Measurements from ENCODE around the gene CAPZB.

Gene CAPZB

DNA sequence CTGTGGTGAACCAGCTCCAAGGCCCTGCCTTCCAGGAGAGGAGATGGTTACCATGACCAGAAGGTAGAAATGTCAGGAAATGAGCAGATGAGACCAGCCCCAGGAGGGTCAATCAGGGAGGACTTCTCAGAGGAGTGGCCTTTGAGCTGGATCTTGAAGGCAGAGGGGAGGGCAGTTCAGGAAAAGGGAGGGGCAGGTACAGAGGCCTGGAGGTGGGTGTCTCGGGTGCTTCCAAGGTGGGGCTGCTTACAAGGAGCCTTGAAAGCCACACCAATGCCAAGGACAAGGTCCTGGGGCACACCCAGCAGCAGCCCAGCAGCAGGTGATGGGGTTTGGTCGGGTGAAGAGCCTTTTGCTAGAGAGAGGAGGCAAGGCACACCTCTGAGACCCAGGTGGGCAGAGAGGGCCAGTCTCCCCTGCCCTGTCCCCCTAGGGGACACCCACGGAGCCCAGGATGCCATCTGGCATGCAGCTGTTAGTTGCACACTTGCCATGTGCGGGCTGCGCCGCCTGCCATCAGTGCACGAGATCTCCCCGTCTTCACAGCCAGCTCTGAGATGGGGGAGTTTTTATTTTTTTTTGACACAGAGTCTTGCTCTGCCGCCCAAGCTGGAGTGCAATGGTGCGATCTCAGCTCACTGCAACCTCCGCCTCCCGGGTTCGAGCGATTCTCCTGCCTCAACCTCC lies 154.7 kb downstream of the CAPZB start:
- Histone ChIP-seq H3K27ac (replicated peaks) (no peak overlapping the region), H3K27me3 (ENCODE audit: insufficient read depth, poor library complexity, severe bottlenecking) (no peaks in the 10 kb centered on the region), H3K4me3 (replicated peaks; ENCODE audit: insufficient read depth, low read length) (no peak overlapping the region)
- DNase-seq (ENCODE audit: low read depth in 1 of 2, low spot score in 1 of 2): no peak
- TF ChIP-seq, protein P1, sequence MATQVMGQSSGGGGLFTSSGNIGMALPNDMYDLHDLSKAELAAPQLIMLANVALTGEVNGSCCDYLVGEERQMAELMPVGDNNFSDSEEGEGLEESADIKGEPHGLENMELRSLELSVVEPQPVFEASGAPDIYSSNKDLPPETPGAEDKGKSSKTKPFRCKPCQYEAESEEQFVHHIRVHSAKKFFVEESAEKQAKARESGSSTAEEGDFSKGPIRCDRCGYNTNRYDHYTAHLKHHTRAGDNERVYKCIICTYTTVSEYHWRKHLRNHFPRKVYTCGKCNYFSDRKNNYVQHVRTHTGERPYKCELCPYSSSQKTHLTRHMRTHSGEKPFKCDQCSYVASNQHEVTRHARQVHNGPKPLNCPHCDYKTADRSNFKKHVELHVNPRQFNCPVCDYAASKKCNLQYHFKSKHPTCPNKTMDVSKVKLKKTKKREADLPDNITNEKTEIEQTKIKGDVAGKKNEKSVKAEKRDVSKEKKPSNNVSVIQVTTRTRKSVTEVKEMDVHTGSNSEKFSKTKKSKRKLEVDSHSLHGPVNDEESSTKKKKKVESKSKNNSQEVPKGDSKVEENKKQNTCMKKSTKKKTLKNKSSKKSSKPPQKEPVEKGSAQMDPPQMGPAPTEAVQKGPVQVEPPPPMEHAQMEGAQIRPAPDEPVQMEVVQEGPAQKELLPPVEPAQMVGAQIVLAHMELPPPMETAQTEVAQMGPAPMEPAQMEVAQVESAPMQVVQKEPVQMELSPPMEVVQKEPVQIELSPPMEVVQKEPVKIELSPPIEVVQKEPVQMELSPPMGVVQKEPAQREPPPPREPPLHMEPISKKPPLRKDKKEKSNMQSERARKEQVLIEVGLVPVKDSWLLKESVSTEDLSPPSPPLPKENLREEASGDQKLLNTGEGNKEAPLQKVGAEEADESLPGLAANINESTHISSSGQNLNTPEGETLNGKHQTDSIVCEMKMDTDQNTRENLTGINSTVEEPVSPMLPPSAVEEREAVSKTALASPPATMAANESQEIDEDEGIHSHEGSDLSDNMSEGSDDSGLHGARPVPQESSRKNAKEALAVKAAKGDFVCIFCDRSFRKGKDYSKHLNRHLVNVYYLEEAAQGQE (IDR thresholded peaks at IDR 0.05; ENCODE audit: insufficient replicate concordance, low read depth): no peak
- TF ChIP-seq SPI1 (IDR thresholded peaks at IDR 0.05; ENCODE audit: borderline replicate concordance, low read depth): no peak
- TF ChIP-seq, protein P2, sequence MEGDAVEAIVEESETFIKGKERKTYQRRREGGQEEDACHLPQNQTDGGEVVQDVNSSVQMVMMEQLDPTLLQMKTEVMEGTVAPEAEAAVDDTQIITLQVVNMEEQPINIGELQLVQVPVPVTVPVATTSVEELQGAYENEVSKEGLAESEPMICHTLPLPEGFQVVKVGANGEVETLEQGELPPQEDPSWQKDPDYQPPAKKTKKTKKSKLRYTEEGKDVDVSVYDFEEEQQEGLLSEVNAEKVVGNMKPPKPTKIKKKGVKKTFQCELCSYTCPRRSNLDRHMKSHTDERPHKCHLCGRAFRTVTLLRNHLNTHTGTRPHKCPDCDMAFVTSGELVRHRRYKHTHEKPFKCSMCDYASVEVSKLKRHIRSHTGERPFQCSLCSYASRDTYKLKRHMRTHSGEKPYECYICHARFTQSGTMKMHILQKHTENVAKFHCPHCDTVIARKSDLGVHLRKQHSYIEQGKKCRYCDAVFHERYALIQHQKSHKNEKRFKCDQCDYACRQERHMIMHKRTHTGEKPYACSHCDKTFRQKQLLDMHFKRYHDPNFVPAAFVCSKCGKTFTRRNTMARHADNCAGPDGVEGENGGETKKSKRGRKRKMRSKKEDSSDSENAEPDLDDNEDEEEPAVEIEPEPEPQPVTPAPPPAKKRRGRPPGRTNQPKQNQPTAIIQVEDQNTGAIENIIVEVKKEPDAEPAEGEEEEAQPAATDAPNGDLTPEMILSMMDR (IDR thresholded peaks at IDR 0.05; ENCODE audit: insufficient read depth, low read length): no peak
- no peak for TF ChIP-seq GABPA (IDR thresholded peaks at IDR 0.05; ENCODE audit: low read depth)
- TF ChIP-seq POLR2AphosphoS5 (IDR thresholded peaks at IDR 0.05; ENCODE audit: low read depth): no peak

DNA sequence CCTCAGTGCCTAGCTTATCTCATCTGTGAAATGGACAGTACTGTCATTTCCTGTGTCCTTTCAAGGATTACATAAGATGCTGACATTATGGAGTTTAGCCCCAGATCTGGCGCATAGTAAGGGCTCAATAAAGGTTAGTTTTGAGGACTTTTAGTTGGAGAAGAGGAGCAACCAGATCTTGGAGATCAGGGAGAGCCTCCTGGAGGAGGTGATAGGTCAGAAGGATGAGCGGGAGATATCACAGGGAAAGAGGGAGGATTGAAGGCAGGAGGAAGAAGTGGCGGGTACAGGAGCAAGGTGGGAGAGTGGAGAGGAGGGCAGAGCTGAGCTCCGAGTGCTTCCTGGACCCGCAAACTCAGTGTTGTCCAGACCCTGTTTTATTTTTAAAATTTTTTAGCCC lies 155.7 kb downstream of the CAPZB start:
- TF ChIP-seq POLR2AphosphoS5 (IDR thresholded peaks at IDR 0.05; ENCODE audit: low read depth): no peak
- TF ChIP-seq, protein P1 (IDR thresholded peaks at IDR 0.05; ENCODE audit: insufficient replicate concordance, low read depth): no peak
- no peak for TF ChIP-seq SPI1 (IDR thresholded peaks at IDR 0.05; ENCODE audit: borderline replicate concordance, low read depth)
- no peak for TF ChIP-seq GABPA (IDR thresholded peaks at IDR 0.05; ENCODE audit: low read depth)
- Histone ChIP-seq H3K4me3 (replicated peaks; ENCODE audit: insufficient read depth, low read length) (no peak overlapping the region), H3K27me3 (ENCODE audit: insufficient read depth, poor library complexity, severe bottlenecking) (no peaks in the 10 kb centered on the region), H3K27ac (replicated peaks) (no peak overlapping the region)
- DNase-seq (ENCODE audit: low read depth in 1 of 2, low spot score in 1 of 2): no peak

DNA sequence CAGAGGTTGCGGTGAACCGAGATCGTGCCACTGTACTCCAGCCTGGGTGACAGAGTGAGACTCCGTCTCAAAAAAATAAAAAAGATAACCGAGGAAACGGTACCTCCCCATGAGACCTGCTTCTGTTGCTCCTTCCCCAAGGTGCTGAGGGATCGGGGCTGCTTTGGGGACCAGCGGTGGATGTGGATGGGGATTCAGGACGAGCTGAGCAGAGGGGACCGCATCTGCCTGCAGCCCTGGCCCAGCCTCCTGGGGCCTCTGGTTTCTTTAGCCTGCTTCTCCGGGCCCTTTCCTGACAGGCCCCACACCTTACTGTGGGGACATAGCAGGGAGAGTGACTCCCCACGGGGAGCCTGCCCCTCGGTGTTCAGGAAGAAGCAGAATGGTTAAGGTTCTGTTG lies 156.2 kb downstream of the CAPZB start:
- Histone ChIP-seq H3K27ac (replicated peaks) (no peak overlapping the region), H3K27me3 (ENCODE audit: insufficient read depth, poor library complexity, severe bottlenecking) (no peaks in the 10 kb centered on the region), H3K4me3 (replicated peaks; ENCODE audit: insufficient read depth, low read length) (no peak overlapping the region)
- TF ChIP-seq, protein P2 (IDR thresholded peaks at IDR 0.05; ENCODE audit: insufficient read depth, low read length): no peak
- TF ChIP-seq, protein P1 (IDR thresholded peaks at IDR 0.05; ENCODE audit: insufficient replicate concordance, low read depth): no peak
- TF ChIP-seq POLR2AphosphoS5 (IDR thresholded peaks at IDR 0.05; ENCODE audit: low read depth): no peak
- no peak for TF ChIP-seq GABPA (IDR thresholded peaks at IDR 0.05; ENCODE audit: low read depth)
- no peak for TF ChIP-seq SPI1 (IDR thresholded peaks at IDR 0.05; ENCODE audit: borderline replicate concordance, low read depth)
- DNase-seq (ENCODE audit: low read depth in 1 of 2, low spot score in 1 of 2): no peak
